Measurements from ENCODE around the gene PBOV1.
A peak's percentile ranks its signal among the peaks of the same experiment; 100 is the strongest.

Gene PBOV1

GRCh38 chr6:138203315-138203714 is 15.0 kb downstream of the PBOV1 start:
- no peak for DNase-seq

- no peak for DNase-seq
Observed at GRCh38 chr6:138201836-138202235, 16.5 kb downstream of the PBOV1 start.

- DNase-seq = no peak
Observed at GRCh38 chr6:138198430-138199091, 19.7 kb downstream of the PBOV1 start.

GRCh38 chr6:138197570-138197969 is 20.7 kb downstream of the PBOV1 start:
- DNase-seq = no peak

GRCh38 chr6:138196122-138196738 is 22.1 kb downstream of the PBOV1 start:
- DNase-seq = no peak

- no peak for DNase-seq
Observed at GRCh38 chr6:138194287-138194686, 24.0 kb downstream of the PBOV1 start.

- peak; percentile 29 for DNase-seq
Observed at GRCh38 chr6:138188278-138188941, 29.9 kb downstream of the PBOV1 start.

- DNase-seq = no peak
Observed at GRCh38 chr6:138187156-138187555, 31.1 kb downstream of the PBOV1 start.

GRCh38 chr6:138184230-138184629 is 34.1 kb downstream of the PBOV1 start:
- DNase-seq = no peak

GRCh38 chr6:138183790-138184134 is 34.5 kb downstream of the PBOV1 start:
- DNase-seq = no peak

GRCh38 chr6:138182939-138183789 is 35.1 kb downstream of the PBOV1 start:
- DNase-seq = peak; percentile 79

- no peak for DNase-seq
Observed at GRCh38 chr6:138176652-138177232, 41.5 kb downstream of the PBOV1 start.

GRCh38 chr6:138175596-138175995 is 42.7 kb downstream of the PBOV1 start:
- DNase-seq = no peak
